ENCODE measurements around the gene SMCO2.

The SMCO2 gene

DNA sequence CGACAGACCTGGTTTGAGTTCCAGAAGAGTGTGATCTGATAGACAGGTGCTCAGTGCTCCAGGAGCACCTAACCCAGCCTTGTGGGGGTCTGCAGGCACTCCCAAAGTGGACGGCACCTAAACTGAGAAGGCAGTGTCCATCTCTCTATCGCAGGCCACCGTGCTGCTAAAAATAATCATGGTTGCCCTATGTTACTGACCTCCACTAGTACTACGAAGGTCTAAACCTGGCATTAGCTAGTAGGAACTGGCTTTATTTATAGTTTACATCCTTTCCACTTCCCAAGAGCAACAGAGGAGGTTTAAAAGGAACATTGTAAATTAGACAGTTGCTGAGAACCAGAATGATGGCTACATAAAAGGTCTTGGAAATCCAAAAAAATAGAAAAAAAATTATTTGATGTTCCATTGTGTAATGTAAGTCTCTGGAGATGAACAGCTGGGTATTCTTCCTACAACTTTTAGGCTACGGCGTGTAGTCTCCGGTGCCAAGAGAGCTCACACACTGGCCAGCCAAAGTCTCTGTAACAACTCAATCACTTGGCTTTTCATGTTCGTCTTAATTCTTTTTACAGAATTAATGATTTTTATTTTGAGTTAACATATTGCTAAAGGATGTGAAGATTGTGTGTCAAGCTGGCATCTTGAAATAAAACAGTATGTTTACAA, 104.8 kb downstream of the SMCO2 start:
- CTCF ChIA-PET, result interaction anchor here (1.1 to 2.7 kb wide), 8 partner anchors 11 to 228 kb away, joined by 3 to 9 read pairs (median 3); no protein-coding TSS in a partner anchor
- DNase-seq (ENCODE audit: extremely low spot score), result no peak
- TF ChIP-seq, protein P1, sequence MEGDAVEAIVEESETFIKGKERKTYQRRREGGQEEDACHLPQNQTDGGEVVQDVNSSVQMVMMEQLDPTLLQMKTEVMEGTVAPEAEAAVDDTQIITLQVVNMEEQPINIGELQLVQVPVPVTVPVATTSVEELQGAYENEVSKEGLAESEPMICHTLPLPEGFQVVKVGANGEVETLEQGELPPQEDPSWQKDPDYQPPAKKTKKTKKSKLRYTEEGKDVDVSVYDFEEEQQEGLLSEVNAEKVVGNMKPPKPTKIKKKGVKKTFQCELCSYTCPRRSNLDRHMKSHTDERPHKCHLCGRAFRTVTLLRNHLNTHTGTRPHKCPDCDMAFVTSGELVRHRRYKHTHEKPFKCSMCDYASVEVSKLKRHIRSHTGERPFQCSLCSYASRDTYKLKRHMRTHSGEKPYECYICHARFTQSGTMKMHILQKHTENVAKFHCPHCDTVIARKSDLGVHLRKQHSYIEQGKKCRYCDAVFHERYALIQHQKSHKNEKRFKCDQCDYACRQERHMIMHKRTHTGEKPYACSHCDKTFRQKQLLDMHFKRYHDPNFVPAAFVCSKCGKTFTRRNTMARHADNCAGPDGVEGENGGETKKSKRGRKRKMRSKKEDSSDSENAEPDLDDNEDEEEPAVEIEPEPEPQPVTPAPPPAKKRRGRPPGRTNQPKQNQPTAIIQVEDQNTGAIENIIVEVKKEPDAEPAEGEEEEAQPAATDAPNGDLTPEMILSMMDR (IDR thresholded peaks at IDR 0.05; ENCODE audit: control extremely low read depth, extremely low read depth, low read depth, missing control alignments), result no peak
- POLR2A ChIA-PET, result no interaction called here

Measured in GM10248 (cell line).